NCI-H2196 (cell line): Measurements from ENCODE around the gene KLC1.

ENCODE experiments used
- DNase-seq: peaks from one replicate; lab custom pipeline; 2025; ENCODE audit not compliant: unreplicated experiment; lab: John Stamatoyannopoulos, UW

KLC1 gene

GRCh38 chr14:103716091-103716801 lies 87.2 kb downstream of the KLC1 start:
- DNase-seq, result no peak

- no peak for DNase-seq
Measured at GRCh38 chr14:103716899-103717411, 87.9 kb downstream of the KLC1 start.

GRCh38 chr14:103718572-103718971 lies 89.6 kb downstream of the KLC1 start:
- DNase-seq, result no peak

GRCh38 chr14:103719751-103720150 lies 90.7 kb downstream of the KLC1 start:
- no peak for DNase-seq

GRCh38 chr14:103721334-103722120 lies 92.5 kb downstream of the KLC1 start:
- no peak for DNase-seq

- DNase-seq, result no peak
Measured at GRCh38 chr14:103723748-103724081, 94.7 kb downstream of the KLC1 start.

GRCh38 chr14:103724116-103724515 lies 95.1 kb downstream of the KLC1 start:
- DNase-seq, result no peak

- DNase-seq, result no peak
Measured at GRCh38 chr14:103725001-103725682, 96.1 kb downstream of the KLC1 start.

GRCh38 chr14:103725739-103726395 lies 96.9 kb downstream of the KLC1 start:
- DNase-seq, result no peak

- no peak for DNase-seq
Measured at GRCh38 chr14:103726474-103726873, 97.5 kb downstream of the KLC1 start.

- no peak for DNase-seq
Measured at GRCh38 chr14:103727313-103727980, 98.4 kb downstream of the KLC1 start.

- no peak for DNase-seq
Measured at GRCh38 chr14:103728141-103728540, 99.1 kb downstream of the KLC1 start.

- DNase-seq, result no peak
Measured at GRCh38 chr14:103728721-103729120, 99.7 kb downstream of the KLC1 start.

GRCh38 chr14:103729496-103730448 lies 100.8 kb downstream of the KLC1 start:
- no peak for DNase-seq

- no peak for DNase-seq
Measured at GRCh38 chr14:103730490-103731035, 101.6 kb downstream of the KLC1 start.

- no peak for DNase-seq
Measured at GRCh38 chr14:103731481-103731880, 102.5 kb downstream of the KLC1 start.

GRCh38 chr14:103731916-103732867 lies 103.2 kb downstream of the KLC1 start:
- DNase-seq, result no peak
